Upper lobe of left lung (tissue), 6 donors: Measurements from ENCODE around the gene SPDYE6. TPM values are rescaled to one million over a fixed set of nuclear protein-coding genes. Genes with fewer than 3 reads are reported as not detected.
"Not testable (repeated sequence)": the region's sequence is repeated elsewhere in the genome, so short reads cannot be mapped to it uniquely, and the experiment has no call there.

Experiments
- ATAC-seq, 2 donors: fragments of 200-7000 bp; cut with Tn5 transposase; one replicate each; pipeline ENCODE4 v1.9.1; 2022; ENCODE audit warnings: mild to moderate bottlenecking in 2 of 2, moderate library complexity in 2 of 2; ENCODE audit not compliant: low FRiP score in 2 of 2
- DNase-seq, 2 donors: peaks; one replicate each; pipeline ENCODE4 v3.0.0-alpha.2; 2019 to 2020
- H3K27ac ChIP-seq, 4 donors: fragments of 200-600 bp; sonication (generic); one replicate each; pipeline ENCODE4 v1.5.1; 2016 to 2019
- H3K27me3 ChIP-seq, 4 donors: fragments of 200-600 bp; sonication (generic); one replicate each; pipeline ENCODE4 v1.5.1; 2017 to 2019
- H3K36me3 ChIP-seq, 4 donors: fragments of 200-600 bp; sonication (generic); one replicate each; pipeline ENCODE4 v1.5.1; 2016 to 2019
- H3K4me1 ChIP-seq, 4 donors: fragments of 200-600 bp; sonication (generic); one replicate each; pipeline ENCODE4 v1.5.1; 2018 to 2019
- H3K4me3 ChIP-seq, 4 donors: fragments of 200-600 bp; sonication (generic); one replicate each; pipeline ENCODE4 v1.5.1; 2017 to 2019; ENCODE audit warnings: mild to moderate bottlenecking in 2 of 4, moderate library complexity in 1 of 4
- H3K9me3 ChIP-seq, 4 donors: fragments of 200-600 bp; sonication (generic); one replicate each; pipeline ENCODE4 v1.5.1; 2018 to 2019
- CTCF ChIP-seq, 6 experiments: fragments of 450-650 bp in 4 of 6; fragments of 200-600 bp in 2 of 6; sonication (generic) in 2 of 6; IDR thresholded peaks; one replicate each; pipeline ENCODE4 v1.5.1; 2016 to 2019; ENCODE audit warnings: antibody characterized with exemption in 6 of 6
- EP300 ChIP-seq, 4 donors: sonication (generic); formaldehyde crosslinking; IDR thresholded peaks; one replicate each; pipeline ENCODE4 v1.5.1; 2017; ENCODE audit warnings: antibody characterized with exemption in 4 of 4, control low read depth in 2 of 4
- POLR2A ChIP-seq, 4 donors: fragments of 450-650 bp; IDR thresholded peaks; one replicate each; pipeline ENCODE4 v1.5.1; 2016 to 2017; ENCODE audit warnings: antibody characterized with exemption in 4 of 4, mild to moderate bottlenecking in 2 of 4
- POLR2AphosphoS5 ChIP-seq, 2 donors: sonication (generic); formaldehyde crosslinking; IDR thresholded peaks; one replicate each; pipeline ENCODE4 v1.5.1; 2017; ENCODE audit warnings: antibody characterized with exemption in 2 of 2
- WGBS, 2 donors: methylation state at CpG; one replicate each; pipeline ENCODE4 v1.1.5; 2017 to 2018; 5-methylcytosine and 5-hydroxymethylcytosine counted together
- total RNA-seq, 6 donors: library from RNA; depleted of rRNA in 4 of 6; stranded (reverse); fragments of >200 nt in 4 of 6; gene quantifications; one replicate each; pipeline versions ENCODE4 v1.1.0 to v1.2.1, GENCODE V29; 2016 to 2021
- donor health status: DM: no; HTN: no; CAD: no; lungs with moderate emphysema.
- donor health status: DM: no; HTN: yes; CAD: no; lungs with severe emphysema.

SPDYE6 gene
- total RNA-seq, 6 donors from 2014 or later = not detected

- Histone ChIP-seq H3K4me1 (peaks cover 0 to 3% (median 0%) of the 10 kb centered on the region in 4 donors), H3K36me3 (peaks cover 0 to 55% (median 24%) of the 10 kb centered on the region in 4 donors), H3K27ac (no peak overlapping the region), H3K4me3 (no peak overlapping the region), H3K9me3 (no peaks in the 10 kb centered on the region), H3K27me3 (no peaks in the 10 kb centered on the region)
- peak in 1 of 2 donors; percentile 24 for ATAC-seq
- 70 to 77% methylated on average over 5 to 6 of the region's 6 CpGs for WGBS, 2 donors
- no peak for DNase-seq
- no peak for TF ChIP-seq EP300 (IDR thresholded peaks at IDR 0.05)
- TF ChIP-seq POLR2AphosphoS5 (IDR thresholded peaks at IDR 0.05) = no peak
- no peak for TF ChIP-seq POLR2A (IDR thresholded peaks at IDR 0.05)
- no peak for TF ChIP-seq CTCF (IDR thresholded peaks at IDR 0.05)
These were observed 20.8 kb upstream of the SPDYE6 start for GRCh38 chr7:102376964-102377466.

GRCh38 chr7:102372796-102373195, 16.6 kb upstream of the SPDYE6 start:
- not testable (repeated sequence) for H3K27me3 ChIP-seq, H3K4me1 ChIP-seq, DNase-seq, H3K9me3 ChIP-seq, H3K4me3 ChIP-seq, ATAC-seq, H3K27ac ChIP-seq
- H3K36me3 ChIP-seq = peaks cover 0 to 21% (median 6%) of the 10 kb centered on the region in 4 donors
- 82 to 89% methylated on average over 2 of the region's 2 CpGs for WGBS, 2 donors

GRCh38 chr7:102370038-102370437, 13.8 kb upstream of the SPDYE6 start:
- not testable (repeated sequence) for H3K4me1 ChIP-seq, DNase-seq, H3K4me3 ChIP-seq, H3K27ac ChIP-seq, H3K27me3 ChIP-seq, H3K9me3 ChIP-seq, ATAC-seq
- H3K36me3 ChIP-seq = peaks cover 0 to 13% (median 5%) of the 10 kb centered on the region in 4 donors

GRCh38 chr7:102365390-102365789, 9.1 kb upstream of the SPDYE6 start:
- DNase-seq, H3K9me3 ChIP-seq, H3K4me1 ChIP-seq, H3K27ac ChIP-seq, ATAC-seq, H3K27me3 ChIP-seq, H3K4me3 ChIP-seq: not testable (repeated sequence)
- H3K36me3 ChIP-seq = peaks cover 0 to 13% (median 5%) of the 10 kb centered on the region in 4 donors
- 72 to 85% methylated on average over 7 of the region's 7 CpGs for WGBS, 2 donors

- peak overlapping the region; percentile 47 to 92 (median 88) for H3K4me3 ChIP-seq
- peaks cover 0 to 13% (median 5%) of the 10 kb centered on the region in 4 donors for H3K36me3 ChIP-seq
- not testable (repeated sequence) for DNase-seq, ATAC-seq, H3K4me1 ChIP-seq, H3K27me3 ChIP-seq, H3K9me3 ChIP-seq
- peak overlapping the region; percentile 90 to 93 (median 91) for H3K27ac ChIP-seq
- WGBS, 2 donors = 0 to 5% methylated on average over 9 to 20 of the region's 20 CpGs
These were observed 8.2 kb upstream of the SPDYE6 start for GRCh38 chr7:102364394-102364886.

GRCh38 chr7:102363549-102364393, 7.5 kb upstream of the SPDYE6 start:
- DNase-seq (peak; percentile 97 to 98), ATAC-seq (peak; percentile 100)
- H3K27me3 ChIP-seq, H3K4me1 ChIP-seq, H3K9me3 ChIP-seq: not testable (repeated sequence)
- TF ChIP-seq POLR2A (IDR thresholded peaks at IDR 0.05) = peak in 3 of 4 donors; percentile 50 to 79 (median 57)
- TF ChIP-seq POLR2AphosphoS5 (IDR thresholded peaks at IDR 0.05) = peak; percentile 88 to 95
- peak in 4 of 6 experiments; percentile 4 to 61 (median 34) for TF ChIP-seq CTCF (IDR thresholded peaks at IDR 0.05)
- WGBS, 2 donors = 0 to 1% methylated on average over 5 to 33 of the region's 76 CpGs
- Histone ChIP-seq H3K4me3 (peak overlapping the region; percentile 47 to 92 (median 88)), H3K36me3 (peaks cover 0 to 13% (median 5%) of the 10 kb centered on the region in 4 donors), H3K27ac (peak overlapping the region; percentile 90 to 93 (median 91))

- ATAC-seq, DNase-seq, H3K4me3 ChIP-seq, H3K4me1 ChIP-seq, H3K9me3 ChIP-seq, H3K36me3 ChIP-seq, H3K27ac ChIP-seq, H3K27me3 ChIP-seq: not testable (repeated sequence)
- WGBS, 2 donors = 71 to 88% methylated on average over 2 to 3 of the region's 6 CpGs
These were observed 9.3 kb downstream of the SPDYE6 start for GRCh38 chr7:102346983-102347382.

- not testable (repeated sequence) for H3K27me3 ChIP-seq, H3K36me3 ChIP-seq, H3K4me1 ChIP-seq, H3K4me3 ChIP-seq, DNase-seq, H3K27ac ChIP-seq, ATAC-seq, H3K9me3 ChIP-seq
- WGBS, 2 donors = 90 to 100% methylated on average over 1 to 6 of the region's 7 CpGs
These were observed 15.5 kb downstream of the SPDYE6 start for GRCh38 chr7:102340599-102341368.

- 77 to 85% methylated on average over 4 of the region's 4 CpGs for WGBS, 2 donors
- H3K9me3 ChIP-seq, H3K4me1 ChIP-seq, ATAC-seq, H3K36me3 ChIP-seq, DNase-seq, H3K27ac ChIP-seq, H3K27me3 ChIP-seq, H3K4me3 ChIP-seq: not testable (repeated sequence)
These were observed 18.8 kb downstream of the SPDYE6 start for GRCh38 chr7:102337420-102337819.

- H3K27me3 ChIP-seq, DNase-seq, H3K36me3 ChIP-seq, H3K27ac ChIP-seq, ATAC-seq, H3K4me3 ChIP-seq, H3K9me3 ChIP-seq, H3K4me1 ChIP-seq: not testable (repeated sequence)
- WGBS, 2 donors = 80% methylated on average over 1 of the region's 8 CpGs; no CpG with 5 or more reads in 1 of the 2 donors
These were observed 19.2 kb downstream of the SPDYE6 start for GRCh38 chr7:102337002-102337401.
